ENCODE measurements around the gene CDH1.

DNA sequence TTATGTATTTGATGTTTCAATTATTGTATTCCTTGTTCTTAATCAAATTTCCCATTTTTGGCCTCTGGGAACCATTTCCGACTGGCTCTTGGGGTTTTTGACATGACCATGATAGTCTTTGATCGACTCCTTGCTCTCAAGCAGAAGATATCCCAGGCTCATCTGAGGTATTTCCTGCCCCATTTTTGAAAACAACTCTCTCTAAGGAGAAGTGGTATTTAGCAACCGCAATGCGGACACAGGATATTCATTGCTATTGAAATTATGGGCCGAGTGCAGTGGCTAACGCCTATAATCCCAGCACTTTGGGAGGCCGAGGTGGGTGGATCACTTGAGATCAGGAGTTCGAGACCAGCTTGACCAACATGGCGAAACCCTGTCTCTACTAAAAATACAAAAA is 111.7 kb downstream of the CDH1 start:
- TF ChIP-seq EP300 (IDR thresholded peaks at IDR 0.05) (no peak), POLR2A (IDR thresholded peaks at IDR 0.05) (no peak)
- TF ChIP-seq, protein P1, sequence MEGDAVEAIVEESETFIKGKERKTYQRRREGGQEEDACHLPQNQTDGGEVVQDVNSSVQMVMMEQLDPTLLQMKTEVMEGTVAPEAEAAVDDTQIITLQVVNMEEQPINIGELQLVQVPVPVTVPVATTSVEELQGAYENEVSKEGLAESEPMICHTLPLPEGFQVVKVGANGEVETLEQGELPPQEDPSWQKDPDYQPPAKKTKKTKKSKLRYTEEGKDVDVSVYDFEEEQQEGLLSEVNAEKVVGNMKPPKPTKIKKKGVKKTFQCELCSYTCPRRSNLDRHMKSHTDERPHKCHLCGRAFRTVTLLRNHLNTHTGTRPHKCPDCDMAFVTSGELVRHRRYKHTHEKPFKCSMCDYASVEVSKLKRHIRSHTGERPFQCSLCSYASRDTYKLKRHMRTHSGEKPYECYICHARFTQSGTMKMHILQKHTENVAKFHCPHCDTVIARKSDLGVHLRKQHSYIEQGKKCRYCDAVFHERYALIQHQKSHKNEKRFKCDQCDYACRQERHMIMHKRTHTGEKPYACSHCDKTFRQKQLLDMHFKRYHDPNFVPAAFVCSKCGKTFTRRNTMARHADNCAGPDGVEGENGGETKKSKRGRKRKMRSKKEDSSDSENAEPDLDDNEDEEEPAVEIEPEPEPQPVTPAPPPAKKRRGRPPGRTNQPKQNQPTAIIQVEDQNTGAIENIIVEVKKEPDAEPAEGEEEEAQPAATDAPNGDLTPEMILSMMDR (IDR thresholded peaks at IDR 0.05): no peak

Measured in tibial nerve (tissue), 4 donors.